Astrocyte of the spinal cord (primary cell): ENCODE measurements around the gene CYLC2.

ENCODE experiments used
- DNase-seq: peaks from one replicate; pipeline ENCODE4 v3.0.0; 2011; ENCODE audit warnings: low read depth, low spot score
- H3K4me3 ChIP-seq: 2 replicates; pipeline ENCODE4 v1.5.1; 2011; ENCODE audit warnings: low read depth, mild to moderate bottlenecking, low read length, moderate library complexity
- in situ Hi-C: cut with HindIII; loops from 2 replicates; pipeline ENCODE4 v1.10.0; 2017; ENCODE audit warnings: low sequenced_read_pairs
- TF ChIP-seq, protein P1 (sequence below): IDR thresholded peaks from 2 replicates; pipeline ENCODE4 v1.5.1; 2012; ENCODE audit warnings: low read depth, mild to moderate bottlenecking, low read length, inconsistent platforms

CYLC2 gene

DNA sequence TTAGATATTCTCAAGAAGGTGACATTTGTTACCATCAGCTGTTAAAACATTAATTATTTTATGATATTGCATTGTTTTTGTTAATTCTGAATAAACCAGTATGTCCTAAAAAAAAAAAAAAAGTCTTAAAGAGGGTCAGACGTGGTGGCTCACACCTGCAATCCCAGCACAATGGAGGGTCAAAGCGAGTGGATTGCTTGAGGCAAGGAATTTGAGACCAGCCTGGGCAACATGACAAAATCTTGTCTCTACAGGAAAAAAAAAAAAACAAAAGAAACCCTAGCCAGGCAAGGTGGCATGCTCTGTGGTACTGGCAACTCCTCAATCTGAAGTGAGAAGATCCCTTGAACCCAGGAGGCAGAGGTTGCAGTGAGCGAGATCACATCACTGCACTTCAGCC, 46.8 kb downstream of the CYLC2 start:
- TF ChIP-seq, protein P1, sequence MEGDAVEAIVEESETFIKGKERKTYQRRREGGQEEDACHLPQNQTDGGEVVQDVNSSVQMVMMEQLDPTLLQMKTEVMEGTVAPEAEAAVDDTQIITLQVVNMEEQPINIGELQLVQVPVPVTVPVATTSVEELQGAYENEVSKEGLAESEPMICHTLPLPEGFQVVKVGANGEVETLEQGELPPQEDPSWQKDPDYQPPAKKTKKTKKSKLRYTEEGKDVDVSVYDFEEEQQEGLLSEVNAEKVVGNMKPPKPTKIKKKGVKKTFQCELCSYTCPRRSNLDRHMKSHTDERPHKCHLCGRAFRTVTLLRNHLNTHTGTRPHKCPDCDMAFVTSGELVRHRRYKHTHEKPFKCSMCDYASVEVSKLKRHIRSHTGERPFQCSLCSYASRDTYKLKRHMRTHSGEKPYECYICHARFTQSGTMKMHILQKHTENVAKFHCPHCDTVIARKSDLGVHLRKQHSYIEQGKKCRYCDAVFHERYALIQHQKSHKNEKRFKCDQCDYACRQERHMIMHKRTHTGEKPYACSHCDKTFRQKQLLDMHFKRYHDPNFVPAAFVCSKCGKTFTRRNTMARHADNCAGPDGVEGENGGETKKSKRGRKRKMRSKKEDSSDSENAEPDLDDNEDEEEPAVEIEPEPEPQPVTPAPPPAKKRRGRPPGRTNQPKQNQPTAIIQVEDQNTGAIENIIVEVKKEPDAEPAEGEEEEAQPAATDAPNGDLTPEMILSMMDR, result no peak
- no peak overlapping the region for H3K4me3 ChIP-seq
- in situ Hi-C loops, result no loop called here
- DNase-seq, result no peak
